CD4-positive, alpha-beta T cell (primary cell): Measurements from ENCODE around the gene PLPPR1. TPM values are rescaled to one million over a fixed set of nuclear protein-coding genes. Genes with fewer than 3 reads are reported as not detected.

Source experiments
- ATAC-seq: fragments of 200-7000 bp; cut with Tn5 transposase; one replicate; pipeline ENCODE4 v1.10.0; 2022; ENCODE audit warnings: mild to moderate bottlenecking; ENCODE audit not compliant: poor library complexity
- CTCF ChIA-PET: fragments of 350-600 bp; sonication (Branson Sonifier 250); formaldehyde crosslinking; loops from one replicate; lab custom pipeline; 2021; ENCODE audit warnings: antibody characterized with exemption, inconsistent platforms; lab: Charles Lee
- POLR2A ChIA-PET: fragments of 350-600 bp; sonication (Branson Sonifier 250); formaldehyde crosslinking; loops from one replicate; lab custom pipeline; 2021; ENCODE audit warnings: antibody characterized with exemption, inconsistent platforms; lab: Charles Lee
- DNase-seq, 14 experiments: peaks; one replicate each; pipeline ENCODE4 v3.0.0-alpha.2; 2013 to 2020; ENCODE audit warnings: mixed read lengths in 2 of 14
- H3K27ac ChIP-seq, 2 donors: one replicate each; pipeline versions ENCODE4 v1.5.1 to v1.7.0; 2013; ENCODE audit warnings: low read length in 2 of 2, low read depth in 1 of 2, mild to moderate bottlenecking in 1 of 2
- H3K27me3 ChIP-seq, 2 experiments: 1 replicate in 1 of 2; 2 replicates in 1 of 2; pipeline versions ENCODE4 v1.6.1 to v1.7.0; 2013; ENCODE audit warnings: low read length in 2 of 2, control low read depth in 1 of 2, mild to moderate bottlenecking in 1 of 2, moderate library complexity in 1 of 2; ENCODE audit not compliant: insufficient read depth in 2 of 2, control insufficient read depth in 1 of 2
- H3K36me3 ChIP-seq: one replicate; pipeline ENCODE4 v1.6.1; 2013; ENCODE audit warnings: low read length, control low read depth; ENCODE audit not compliant: insufficient read depth
- H3K4me1 ChIP-seq: one replicate; pipeline ENCODE4 v1.6.1; 2013; ENCODE audit warnings: low read length, control low read depth; ENCODE audit not compliant: insufficient read depth
- H3K4me3 ChIP-seq: one replicate; pipeline ENCODE4 v1.5.1; 2013; ENCODE audit warnings: mild to moderate bottlenecking, low read length, moderate library complexity
- H3K9me3 ChIP-seq, 2 experiments: 1 replicate in 1 of 2; 2 replicates in 1 of 2; pipeline versions ENCODE4 v1.6.1 to v1.7.0; 2013; ENCODE audit warnings: low read length in 2 of 2, mild to moderate bottlenecking in 2 of 2, control low read depth in 1 of 2, moderate library complexity in 1 of 2; ENCODE audit not compliant: control insufficient read depth in 1 of 2, insufficient read depth in 1 of 2
- H3K27ac Mint-ChIP-seq: one replicate; pipeline ENCODE4 v1.8.0; 2020; ENCODE audit warnings: mixed read lengths
- H3K27me3 Mint-ChIP-seq: one replicate; pipeline ENCODE4 v1.8.0; 2021; ENCODE audit warnings: mixed read lengths
- H3K36me3 Mint-ChIP-seq: one replicate; pipeline ENCODE4 v1.8.0; 2021; ENCODE audit warnings: low read depth, mixed read lengths
- H3K4me1 Mint-ChIP-seq: one replicate; pipeline ENCODE4 v1.8.0; 2021; ENCODE audit warnings: low read depth, mixed read lengths
- H3K4me3 Mint-ChIP-seq: one replicate; pipeline ENCODE4 v1.8.0; 2020; ENCODE audit warnings: mild to moderate bottlenecking, mixed read lengths
- H3K9me3 Mint-ChIP-seq: one replicate; pipeline ENCODE4 v1.8.0; 2020; ENCODE audit warnings: mixed read lengths
- CTCF ChIP-seq: fragments of 200-600 bp; IDR thresholded peaks from one replicate; pipeline ENCODE4 v1.8.0; 2022; ENCODE audit warnings: antibody characterized with exemption, mild to moderate bottlenecking
- intact Hi-C, 2 experiments: fragments of 100-400 bp; cut with DNase I in 1 of 2; cut with micrococcal nuclease in 1 of 2; formaldehyde crosslinking; loops; one replicate each; pipeline versions ENCODE4 v1.15.1 to v1.9.0; 2023 to 2025; cut with DNase I, micrococcal nuclease
- total RNA-seq, 174 experiments: library from RNA in 2 of 174; stranded (reverse) in 2 of 174; gene quantifications; one replicate each; pipeline ENCODE4 v1.2.3 and lab custom pipeline; 2021 to 2026

Gene PLPPR1
- total RNA-seq, 2 experiments from 2014 or later = not detected

DNA sequence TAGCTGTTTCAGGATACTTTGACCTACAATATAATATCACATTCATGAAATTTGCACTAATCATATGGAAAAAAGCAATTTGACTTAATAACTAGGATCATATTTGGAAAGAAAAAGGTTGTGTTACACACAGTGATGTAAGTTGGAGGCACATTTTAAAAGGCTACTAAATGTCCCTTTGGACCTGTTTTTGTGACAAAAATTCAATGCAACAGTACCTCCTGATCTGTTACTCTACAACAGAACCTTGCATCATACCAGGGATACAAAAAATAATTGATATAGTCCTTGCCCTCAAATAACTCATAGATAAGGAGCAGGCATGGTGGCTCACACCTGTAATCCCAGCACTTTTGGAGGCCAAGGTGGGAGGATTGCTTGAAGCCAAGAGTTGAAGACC is 289.2 kb downstream of the PLPPR1 start:
- no peaks in the 10 kb centered on the region for H3K4me1 ChIP-seq
- Mint-ChIP-seq H3K4me3 (no peak overlapping the region), H3K9me3 (no peaks in the 10 kb centered on the region), H3K27ac (no peak overlapping the region), H3K36me3 (no peaks in the 10 kb centered on the region), H3K4me1 (no peaks in the 10 kb centered on the region), H3K27me3 (peaks cover 25% of the 10 kb centered on the region)
- intact Hi-C loops = no loop called here
- POLR2A ChIA-PET = no interaction called here
- H3K4me3 ChIP-seq = no peak overlapping the region
- DNase-seq (no peak), ATAC-seq (no peak)
- H3K27ac ChIP-seq = no peak overlapping the region
- H3K9me3 ChIP-seq = no peaks in the 10 kb centered on the region
- no peaks in the 10 kb centered on the region for H3K27me3 ChIP-seq
- H3K36me3 ChIP-seq = no peaks in the 10 kb centered on the region
- TF ChIP-seq CTCF = no peak
- CTCF ChIA-PET = no interaction called here

DNA sequence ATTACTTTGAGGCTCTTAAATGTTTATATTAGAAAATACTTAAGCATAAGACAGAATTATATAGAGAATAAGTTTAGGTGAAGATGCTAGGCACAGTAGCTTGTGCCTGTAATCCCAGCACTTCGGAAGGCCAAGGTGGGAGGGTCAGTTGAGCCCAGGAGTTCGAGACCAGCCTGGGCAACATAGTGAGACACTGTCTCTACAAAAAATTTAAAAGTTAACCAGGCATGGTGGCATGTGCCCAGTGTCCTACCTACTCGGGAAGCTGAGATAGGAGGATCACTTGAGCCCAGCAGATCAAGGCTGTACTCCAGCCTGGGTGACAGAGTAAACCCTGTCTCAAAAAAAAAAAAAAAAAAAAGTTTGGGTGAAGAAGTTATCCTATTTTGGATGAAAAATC is 294.6 kb downstream of the PLPPR1 start:
- intact Hi-C loops = no loop called here
- H3K36me3 ChIP-seq = no peaks in the 10 kb centered on the region
- H3K4me3 ChIP-seq = no peak overlapping the region
- peaks cover 46% of the 10 kb centered on the region for H3K27me3 Mint-ChIP-seq
- no peak overlapping the region for H3K4me3 Mint-ChIP-seq
- H3K9me3 ChIP-seq = no peaks in the 10 kb centered on the region
- H3K4me1 ChIP-seq = no peaks in the 10 kb centered on the region
- POLR2A ChIA-PET = interaction anchor here (0.6 kb wide), 1 partner anchor 9 kb away, joined by 3 read pairs; no protein-coding TSS in a partner anchor
- H3K27ac ChIP-seq = no peak overlapping the region
- no peaks in the 10 kb centered on the region for H3K4me1 Mint-ChIP-seq
- DNase-seq (no peak), ATAC-seq (no peak)
- no peaks in the 10 kb centered on the region for H3K36me3 Mint-ChIP-seq
- H3K9me3 Mint-ChIP-seq = peaks cover 4% of the 10 kb centered on the region
- no peaks in the 10 kb centered on the region for H3K27me3 ChIP-seq
- TF ChIP-seq CTCF = no peak
- H3K27ac Mint-ChIP-seq = no peak overlapping the region
- CTCF ChIA-PET = no interaction called here

- Mint-ChIP-seq H3K9me3 (peaks cover 4% of the 10 kb centered on the region), H3K4me3 (no peak overlapping the region), H3K4me1 (no peaks in the 10 kb centered on the region), H3K27ac (no peak overlapping the region), H3K27me3 (peaks cover 51% of the 10 kb centered on the region), H3K36me3 (no peaks in the 10 kb centered on the region)
- TF ChIP-seq CTCF = no peak
- Histone ChIP-seq H3K27me3 (no peaks in the 10 kb centered on the region), H3K9me3 (no peaks in the 10 kb centered on the region), H3K4me3 (no peak overlapping the region), H3K4me1 (no peaks in the 10 kb centered on the region), H3K36me3 (no peaks in the 10 kb centered on the region), H3K27ac (no peak overlapping the region)
- DNase-seq (no peak), ATAC-seq (no peak)
- intact Hi-C loops = no loop called here
- POLR2A ChIA-PET = no interaction called here
- CTCF ChIA-PET = no interaction called here
Observed at GRCh38 chr9:101324245-101324804, 295.8 kb downstream of the PLPPR1 start.
